NCI-H2081 (cell line): ENCODE results near the gene OR56B4.

Experiments
- DNase-seq, 2 experiments: peaks; one replicate each; lab custom pipeline; 2025; lab: John Stamatoyannopoulos, UW

Gene OR56B4

DNA sequence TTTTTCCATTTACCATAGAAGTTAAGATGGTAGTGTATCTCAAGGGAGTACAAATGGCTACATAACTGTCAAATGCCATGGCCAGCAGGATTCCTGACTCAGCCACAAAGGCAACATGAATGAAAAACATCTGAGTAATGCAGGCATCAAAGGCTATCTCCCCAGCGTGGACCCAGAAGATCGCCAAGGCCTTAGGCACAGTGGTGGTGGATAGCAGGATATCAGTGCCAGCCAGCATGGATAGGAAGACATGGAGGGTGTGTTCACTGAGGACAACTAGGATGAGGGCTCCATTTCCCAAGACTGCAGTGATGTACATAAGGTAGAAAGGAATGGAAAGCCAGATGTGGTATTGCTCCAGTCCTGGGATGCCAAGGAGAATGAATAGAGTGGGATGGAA, 44.6 kb downstream of the OR56B4 start:
- DNase-seq: no peak

DNA sequence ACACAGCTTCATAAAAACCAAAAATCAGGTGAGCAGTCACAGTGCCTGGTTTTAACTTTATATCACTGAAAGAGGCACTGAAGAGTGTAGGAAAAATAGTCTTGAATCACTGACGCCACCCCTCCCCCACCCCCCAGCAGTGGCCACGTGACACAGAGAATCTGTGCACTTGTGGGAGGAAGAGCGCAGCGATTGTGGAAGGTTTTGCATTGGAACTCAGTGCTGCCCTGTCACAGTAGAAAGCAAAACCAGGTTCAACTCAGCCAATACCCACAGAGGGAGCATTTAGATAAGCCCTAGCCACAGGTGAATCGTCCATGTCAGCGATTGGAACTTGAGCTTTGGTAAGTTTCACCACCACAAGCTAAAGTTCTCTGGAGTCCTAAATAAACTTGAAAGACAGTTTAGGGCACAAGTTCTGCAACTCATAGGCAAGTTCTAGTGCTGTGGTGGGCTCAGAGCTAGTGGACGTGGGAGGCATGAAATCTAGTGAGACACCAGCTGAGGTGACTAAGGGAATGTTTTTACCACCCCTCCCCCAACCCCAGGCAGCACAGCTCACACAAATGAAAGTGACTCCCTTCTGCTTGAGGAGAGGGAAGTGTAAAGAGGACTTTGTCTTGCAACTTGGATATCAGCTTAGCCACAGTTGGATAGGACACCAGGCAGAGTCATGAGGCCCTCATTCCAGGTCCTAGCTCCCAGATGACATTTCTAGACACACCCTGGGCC, 49.3 kb downstream of the OR56B4 start:
- DNase-seq: no peak
